Measurements from ENCODE around the gene ANKRD16.
"Not testable (repeated sequence)": the region's sequence is repeated elsewhere in the genome, so short reads cannot be mapped to it uniquely, and the experiment has no call there.

Gene ANKRD16

GRCh38 chr10:5889624-5890451, at the start of gene ANKRD16, which contains the start of gene FBH1:
Gene ANKRD16, minus strand, starts transcription at chr10:5889893. Its CDS starts 539 bp downstream, at chr10:5889354.
Gene FBH1, plus strand, starts transcription at chr10:5890243. Its CDS starts 103 bp downstream, at chr10:5890346.
- peak; percentile 99 for DNase-seq

GRCh38 chr10:5938291-5938690, 48.6 kb upstream of the ANKRD16 start:
- DNase-seq, result no peak

- DNase-seq, result no peak
These were observed 47.3 kb upstream of the ANKRD16 start for GRCh38 chr10:5937016-5937415.

- DNase-seq, result no peak
These were observed 45.9 kb upstream of the ANKRD16 start for GRCh38 chr10:5935628-5936027.

- DNase-seq, result no peak
These were observed 44.3 kb upstream of the ANKRD16 start for GRCh38 chr10:5933909-5934546.

- no peak for DNase-seq
These were observed 42.7 kb upstream of the ANKRD16 start for GRCh38 chr10:5932345-5932744.

GRCh38 chr10:5930272-5930671, 40.6 kb upstream of the ANKRD16 start:
- DNase-seq, result no peak

GRCh38 chr10:5929442-5929841, 39.7 kb upstream of the ANKRD16 start:
- DNase-seq, result no peak

GRCh38 chr10:5927306-5927705, 37.6 kb upstream of the ANKRD16 start:
- DNase-seq, result no peak

GRCh38 chr10:5924889-5925288, 35.2 kb upstream of the ANKRD16 start:
- DNase-seq, result no peak

- DNase-seq, result no peak
These were observed 32.1 kb upstream of the ANKRD16 start for GRCh38 chr10:5921746-5922145.

- no peak for DNase-seq
These were observed 29.9 kb upstream of the ANKRD16 start for GRCh38 chr10:5919568-5919967.

- DNase-seq, result no peak
These were observed 29.1 kb upstream of the ANKRD16 start for GRCh38 chr10:5918763-5919162.

GRCh38 chr10:5917305-5917704, 27.6 kb upstream of the ANKRD16 start:
- no peak for DNase-seq

- no peak for DNase-seq
These were observed 25.8 kb upstream of the ANKRD16 start for GRCh38 chr10:5915451-5915850.

- DNase-seq, result no peak
These were observed 24.0 kb upstream of the ANKRD16 start for GRCh38 chr10:5913736-5914135.

GRCh38 chr10:5911670-5912069, 22.0 kb upstream of the ANKRD16 start:
- DNase-seq, result no peak

- DNase-seq, result no peak
These were observed 20.8 kb upstream of the ANKRD16 start for GRCh38 chr10:5910323-5911100.

- not testable (repeated sequence) for DNase-seq
These were observed 19.0 kb upstream of the ANKRD16 start for GRCh38 chr10:5908676-5909075.

GRCh38 chr10:5906651-5907050, 17.0 kb upstream of the ANKRD16 start:
- DNase-seq, result no peak

GRCh38 chr10:5905854-5906507, 16.3 kb upstream of the ANKRD16 start:
- no peak for DNase-seq

GRCh38 chr10:5904227-5904626, 14.5 kb upstream of the ANKRD16 start:
- peak; percentile 81 for DNase-seq

- no peak for DNase-seq
These were observed 13.9 kb upstream of the ANKRD16 start for GRCh38 chr10:5903563-5903962.
